KMS-11 (cell line): ENCODE measurements around the gene ORMDL3.

ENCODE experiments used
- H2AFZ ChIP-seq: fragments of 200-600 bp; sonication (generic); 2 replicates; pipeline ENCODE4 v1.6.1; 2016; ENCODE audit warnings: antibody characterized with exemption, mixed run types, low read depth
- H3K27ac ChIP-seq: fragments of 200-600 bp; sonication (generic); 2 replicates; pipeline ENCODE4 v1.6.1; 2016; ENCODE audit warnings: mild to moderate bottlenecking, mixed run types
- H3K27me3 ChIP-seq: fragments of 200-600 bp; sonication (generic); 2 replicates; pipeline ENCODE4 v1.6.1; 2017; ENCODE audit warnings: mild to moderate bottlenecking, low read depth, mixed run types, moderate library complexity; ENCODE audit not compliant: insufficient read depth
- H3K36me3 ChIP-seq: fragments of 200-600 bp; sonication (generic); 2 replicates; pipeline ENCODE4 v1.6.1; 2017; ENCODE audit warnings: mild to moderate bottlenecking, mixed run types; ENCODE audit not compliant: insufficient read depth
- H3K4me1 ChIP-seq: fragments of 200-600 bp; sonication (generic); 2 replicates; pipeline ENCODE4 v1.6.1; 2016; ENCODE audit warnings: mild to moderate bottlenecking, low read depth, mixed run types; ENCODE audit not compliant: poor library complexity, severe bottlenecking
- H3K4me2 ChIP-seq: fragments of 200-600 bp; sonication (generic); 2 replicates; pipeline ENCODE4 v1.7.0; 2016; ENCODE audit warnings: mild to moderate bottlenecking, mixed run types
- H3K4me3 ChIP-seq: fragments of 200-600 bp; sonication (generic); IDR thresholded peaks from 2 replicates; pipeline ENCODE4 v1.6.1; 2017; ENCODE audit warnings: low read depth, low read length, mixed read lengths; ENCODE audit not compliant: insufficient read depth
- H3K79me2 ChIP-seq: fragments of 200-600 bp; sonication (generic); 2 replicates; pipeline ENCODE4 v1.6.1; 2016; ENCODE audit warnings: low read depth, mixed run types; ENCODE audit not compliant: insufficient read depth
- H3K9ac ChIP-seq: fragments of 200-600 bp; sonication (generic); 2 replicates; pipeline ENCODE4 v1.6.1; 2016; ENCODE audit warnings: mild to moderate bottlenecking, mixed run types
- H4K20me1 ChIP-seq: fragments of 200-600 bp; sonication (generic); 2 replicates; pipeline ENCODE4 v1.6.1; 2016; ENCODE audit warnings: mild to moderate bottlenecking, mixed run types; ENCODE audit not compliant: insufficient read depth
- CTCF ChIP-seq: fragments of 200-600 bp; sonication (generic); conservative IDR thresholded peaks from 2 replicates; pipeline ENCODE4 v1.6.1; 2017; ENCODE audit warnings: low read depth, mild to moderate bottlenecking, antibody characterized with exemption, low read length, moderate library complexity, mixed read lengths

The ORMDL3 gene

GRCh38 chr17:39922006-39922405, 5.4 kb downstream of the ORMDL3 start:
- no peak overlapping the region for H3K27ac ChIP-seq
- H3K4me1 ChIP-seq: peaks cover 67% of the 10 kb centered on the region
- H4K20me1 ChIP-seq: no peaks in the 10 kb centered on the region; the same call in 1 of the 2 replicates
- H3K27me3 ChIP-seq: no peaks in the 10 kb centered on the region
- no peak overlapping the region for H2AFZ ChIP-seq
- no peak overlapping the region for H3K4me3 ChIP-seq
- H3K36me3 ChIP-seq: peaks cover 11% of the 10 kb centered on the region; the same call in 1 of the 2 replicates
- no peak overlapping the region for H3K4me2 ChIP-seq
- TF ChIP-seq CTCF: no peak
- H3K9ac ChIP-seq: no peak overlapping the region
- peaks cover 43% of the 10 kb centered on the region for H3K79me2 ChIP-seq

DNA sequence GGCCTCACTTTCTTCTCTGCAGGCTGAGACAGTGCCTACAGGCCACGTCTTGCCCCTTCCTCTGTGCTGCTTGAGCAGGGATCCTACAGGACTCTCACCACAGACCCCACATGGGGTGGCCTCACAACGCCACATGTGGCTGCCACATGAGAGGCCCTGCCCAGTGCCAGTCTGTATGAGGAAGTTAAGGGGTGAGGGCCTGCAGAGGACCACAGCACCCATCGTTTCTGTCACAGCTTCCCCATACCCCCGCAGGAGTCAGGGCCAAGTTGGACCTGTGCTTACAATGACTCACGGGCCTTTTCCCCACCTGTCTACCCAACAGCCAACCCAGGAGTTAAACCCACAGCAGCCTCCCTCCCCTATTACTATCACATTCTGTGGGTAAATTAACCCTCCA, 6.1 kb downstream of the ORMDL3 start:
- Histone ChIP-seq H3K79me2 (peaks cover 36% of the 10 kb centered on the region), H3K36me3 (peaks cover 11% of the 10 kb centered on the region; the same call in 1 of the 2 replicates), H3K27me3 (no peaks in the 10 kb centered on the region), H2AFZ (no peak overlapping the region), H3K27ac (no peak overlapping the region), H3K4me1 (peaks cover 73% of the 10 kb centered on the region), H4K20me1 (no peaks in the 10 kb centered on the region; the same call in 1 of the 2 replicates), H3K4me3 (no peak overlapping the region), H3K9ac (no peak overlapping the region), H3K4me2 (no peak overlapping the region)
- no peak for TF ChIP-seq CTCF

- Histone ChIP-seq H3K9ac (no peak overlapping the region), H3K36me3 (peaks cover 11% of the 10 kb centered on the region; the same call in 1 of the 2 replicates)
Observed at GRCh38 chr17:39920218-39921210, 6.9 kb downstream of the ORMDL3 start.

More at GRCh38 chr17:39920218-39921210, 6.9 kb downstream of the ORMDL3 start:
- no peaks in the 10 kb centered on the region for H3K27me3 ChIP-seq
- no peak overlapping the region for H3K4me3 ChIP-seq
- no peak overlapping the region for H3K27ac ChIP-seq
- H3K79me2 ChIP-seq: peaks cover 28% of the 10 kb centered on the region
- H3K4me2 ChIP-seq: no peak overlapping the region
- H2AFZ ChIP-seq: no peak overlapping the region
- H4K20me1 ChIP-seq: no peaks in the 10 kb centered on the region; the same call in 1 of the 2 replicates
- TF ChIP-seq CTCF: no peak
- H3K4me1 ChIP-seq: peaks cover 72% of the 10 kb centered on the region
